ENCODE results near the gene CFAP68.
"Not testable (repeated sequence)": the region's sequence is repeated elsewhere in the genome, so short reads cannot be mapped to it uniquely, and the experiment has no call there.

CFAP68 gene

DNA sequence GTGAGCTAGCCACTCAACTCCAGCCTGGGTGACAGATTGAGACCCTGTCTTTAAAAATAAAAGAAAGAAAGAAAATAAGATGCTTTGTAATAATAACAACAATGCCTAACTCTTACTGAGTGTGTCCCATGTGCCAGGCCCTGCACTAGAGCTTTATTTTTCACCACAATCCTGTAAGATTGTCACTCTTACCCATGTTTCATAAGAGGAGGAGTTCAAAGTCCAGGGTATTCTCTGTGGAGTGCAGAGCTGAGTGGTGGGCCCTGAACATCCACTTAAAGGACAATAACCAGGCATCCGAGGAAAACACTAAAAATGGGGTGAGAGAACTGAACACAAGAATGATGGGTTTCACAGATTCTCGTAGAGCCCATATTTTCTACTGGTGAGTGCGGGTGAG lies 38.4 kb downstream of the CFAP68 start:
- no peak for DNase-seq (ENCODE audit: low read depth in 2 of 2)

DNA sequence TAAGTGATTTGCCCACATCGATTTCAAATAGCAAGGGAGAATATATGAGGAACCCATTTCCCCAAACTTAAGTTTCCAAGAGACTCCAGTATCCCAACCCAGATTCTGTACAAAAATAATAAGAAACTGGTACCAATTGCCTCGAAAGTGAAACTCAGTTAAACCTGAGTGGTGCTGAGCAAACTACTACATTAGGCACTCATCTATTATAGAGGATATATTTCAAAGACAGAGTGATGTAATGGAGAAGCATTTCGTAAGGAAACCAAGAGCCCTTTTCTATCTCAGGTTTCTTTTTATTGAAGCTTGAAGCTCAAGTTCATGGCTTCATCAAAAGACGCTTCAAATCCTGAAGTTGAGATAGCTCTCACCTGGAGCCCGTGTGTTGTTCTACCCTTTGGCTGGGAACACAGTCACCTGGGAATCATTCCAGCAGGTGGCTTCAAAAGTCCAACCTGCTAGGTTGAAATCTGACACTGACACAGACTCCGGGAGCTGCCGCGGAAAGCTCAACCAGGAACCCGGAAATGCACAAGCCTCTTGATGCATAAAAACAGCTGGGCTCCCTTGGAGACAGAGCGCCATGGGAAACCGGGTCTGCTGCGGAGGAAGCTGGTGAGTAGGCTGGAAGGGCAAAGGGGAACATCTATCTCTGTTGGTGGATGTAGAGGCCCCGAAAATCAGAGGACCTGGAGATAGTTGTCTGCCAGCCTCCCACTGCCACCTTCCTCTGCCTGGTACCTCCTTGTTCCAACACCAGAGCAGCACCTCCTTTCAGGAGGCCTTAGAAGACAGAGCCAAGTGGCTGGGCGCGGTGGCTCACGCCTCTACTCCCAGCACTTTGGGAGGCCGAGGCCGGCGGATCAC lies 39.3 kb downstream of the CFAP68 start, which contains the start of gene C11orf52:
TSS of gene C11orf52 (plus strand) at position 524 of the 867 bp plus-strand sequence. CDS start at position 584, 60 bp downstream.
- DNase-seq (ENCODE audit: low read depth in 2 of 2), result no peak

DNA sequence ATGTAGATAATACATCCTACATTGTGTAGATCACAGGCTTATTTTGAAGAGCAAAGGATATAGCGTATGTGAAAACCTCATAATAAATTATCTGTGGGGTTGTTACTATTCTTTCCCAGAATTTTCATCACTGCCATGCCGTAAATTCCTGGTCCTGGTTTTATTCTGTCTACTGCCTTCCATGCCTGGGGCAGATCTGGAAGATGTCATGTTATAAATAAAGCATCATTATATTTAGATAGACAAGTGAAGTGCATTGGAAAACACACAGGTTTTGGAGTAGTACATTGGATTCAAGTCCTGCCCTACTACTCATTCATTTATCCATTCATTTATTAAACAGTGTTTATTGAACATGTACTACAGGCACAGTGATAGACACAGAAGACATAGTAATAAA lies 41.6 kb downstream of the CFAP68 start:
- DNase-seq (ENCODE audit: low read depth in 2 of 2), result no peak

DNA sequence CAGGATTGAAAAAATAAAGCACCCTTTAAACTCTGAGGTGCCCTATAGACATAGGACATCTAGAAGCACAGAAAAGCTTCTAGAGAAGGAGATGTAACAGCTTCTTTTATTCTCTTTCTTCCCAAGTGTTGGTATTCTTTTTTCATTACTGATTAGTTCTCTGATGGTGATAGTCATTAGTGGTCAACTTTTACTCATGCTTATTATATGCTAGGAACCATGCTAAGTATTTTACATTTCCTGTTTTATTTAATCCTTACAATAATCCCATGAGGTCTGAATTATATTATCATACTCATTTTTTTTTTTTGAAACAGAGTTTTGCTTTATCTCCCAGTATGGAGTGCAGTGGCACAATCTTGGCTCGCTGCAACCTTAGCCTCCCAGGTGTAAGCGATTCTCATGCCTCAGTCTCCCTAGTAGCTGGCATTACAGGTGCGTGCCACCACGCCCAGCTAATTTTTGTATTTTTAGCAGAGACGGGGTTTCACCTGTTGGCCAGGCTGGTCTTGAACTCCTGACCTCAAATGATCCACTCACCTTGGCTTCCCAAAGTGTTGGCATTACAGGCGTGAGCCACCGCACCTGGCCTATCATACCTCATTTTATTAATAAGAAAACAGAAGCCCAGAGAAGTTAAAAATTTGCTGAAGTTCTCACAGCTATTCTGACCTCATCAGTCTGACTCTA lies 42.3 kb downstream of the CFAP68 start:
- DNase-seq (ENCODE audit: low read depth in 2 of 2), result no peak

DNA sequence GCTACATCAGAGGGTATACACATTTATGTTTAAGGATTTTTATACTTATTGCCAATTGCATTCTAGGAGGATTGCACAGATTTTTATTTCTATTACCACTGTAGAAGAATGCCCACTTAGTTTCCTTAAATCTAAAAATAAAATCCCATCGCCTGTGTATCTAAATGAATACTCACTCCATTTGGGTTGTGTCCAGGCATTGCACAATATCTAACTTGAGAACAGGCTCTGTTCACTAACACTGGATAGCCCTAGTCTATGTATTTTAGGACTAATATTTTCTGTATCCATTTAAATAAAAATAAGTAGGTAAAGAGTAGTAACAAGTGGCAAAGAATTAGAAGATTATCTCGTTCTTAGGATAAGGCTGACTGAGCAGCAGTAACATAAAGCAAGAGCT lies 43.5 kb downstream of the CFAP68 start:
- no peak for DNase-seq (ENCODE audit: low read depth in 2 of 2)

DNA sequence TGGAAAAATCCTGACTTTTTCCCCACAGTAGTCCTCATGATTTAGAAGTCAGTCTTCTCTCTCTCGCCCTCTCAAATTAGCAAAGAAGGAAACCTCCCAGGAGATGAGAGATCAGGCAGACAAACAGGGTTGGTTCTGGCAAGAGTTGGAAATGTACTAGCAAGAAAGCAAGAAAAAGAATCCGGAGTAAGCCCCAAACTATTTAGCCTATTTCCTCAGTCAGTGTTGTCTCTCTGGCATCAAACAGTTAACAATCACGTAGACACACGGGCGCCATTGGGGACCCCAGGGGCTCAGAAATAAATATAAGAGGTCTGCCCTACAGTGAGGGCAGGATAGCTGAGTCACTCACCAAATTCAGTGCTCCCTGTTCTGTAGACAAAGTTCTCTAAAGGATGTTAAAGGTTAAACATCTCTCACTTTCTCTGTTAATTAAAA lies 44.0 kb downstream of the CFAP68 start:
- no peak for DNase-seq (ENCODE audit: low read depth in 2 of 2)

DNA sequence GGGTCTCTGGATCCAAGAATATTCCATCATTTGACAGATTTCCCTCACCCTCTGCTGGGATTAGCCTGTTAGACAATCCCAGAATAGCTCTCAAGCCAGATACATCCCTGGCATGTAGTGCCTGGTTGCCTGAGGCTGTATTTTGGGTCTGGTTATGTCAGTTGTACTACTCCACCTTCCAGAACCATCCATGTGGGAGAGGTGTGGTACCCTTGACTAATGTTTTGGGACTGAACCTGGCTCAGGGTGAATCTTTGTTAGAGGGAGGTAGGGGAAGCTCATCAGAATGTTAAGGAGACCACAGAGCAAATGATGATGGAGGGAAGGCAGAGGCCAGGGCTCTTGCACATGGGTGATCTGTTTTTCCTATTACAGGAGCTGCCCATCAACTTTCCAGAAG lies 44.6 kb downstream of the CFAP68 start:
- DNase-seq (ENCODE audit: low read depth in 2 of 2), result no peak

DNA sequence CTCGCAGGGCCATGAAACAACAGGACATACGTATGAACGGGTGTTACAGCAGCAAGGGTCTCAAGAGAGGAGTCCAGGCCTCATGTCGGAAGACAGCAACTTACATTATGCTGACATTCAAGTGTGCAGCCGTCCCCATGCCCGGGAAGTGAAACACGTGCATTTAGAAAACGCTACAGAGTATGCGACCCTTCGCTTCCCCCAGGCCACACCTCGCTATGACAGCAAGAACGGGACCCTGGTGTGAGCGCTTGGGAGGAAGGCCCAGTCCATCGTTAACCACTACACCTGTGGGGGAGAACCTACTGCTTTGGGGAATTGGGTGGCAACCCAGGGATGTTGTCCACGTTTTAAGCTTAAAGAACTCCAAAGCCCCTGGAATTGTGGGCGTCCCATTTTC lies 46.6 kb downstream of the CFAP68 start:
- no peak for DNase-seq (ENCODE audit: low read depth in 2 of 2)

DNA sequence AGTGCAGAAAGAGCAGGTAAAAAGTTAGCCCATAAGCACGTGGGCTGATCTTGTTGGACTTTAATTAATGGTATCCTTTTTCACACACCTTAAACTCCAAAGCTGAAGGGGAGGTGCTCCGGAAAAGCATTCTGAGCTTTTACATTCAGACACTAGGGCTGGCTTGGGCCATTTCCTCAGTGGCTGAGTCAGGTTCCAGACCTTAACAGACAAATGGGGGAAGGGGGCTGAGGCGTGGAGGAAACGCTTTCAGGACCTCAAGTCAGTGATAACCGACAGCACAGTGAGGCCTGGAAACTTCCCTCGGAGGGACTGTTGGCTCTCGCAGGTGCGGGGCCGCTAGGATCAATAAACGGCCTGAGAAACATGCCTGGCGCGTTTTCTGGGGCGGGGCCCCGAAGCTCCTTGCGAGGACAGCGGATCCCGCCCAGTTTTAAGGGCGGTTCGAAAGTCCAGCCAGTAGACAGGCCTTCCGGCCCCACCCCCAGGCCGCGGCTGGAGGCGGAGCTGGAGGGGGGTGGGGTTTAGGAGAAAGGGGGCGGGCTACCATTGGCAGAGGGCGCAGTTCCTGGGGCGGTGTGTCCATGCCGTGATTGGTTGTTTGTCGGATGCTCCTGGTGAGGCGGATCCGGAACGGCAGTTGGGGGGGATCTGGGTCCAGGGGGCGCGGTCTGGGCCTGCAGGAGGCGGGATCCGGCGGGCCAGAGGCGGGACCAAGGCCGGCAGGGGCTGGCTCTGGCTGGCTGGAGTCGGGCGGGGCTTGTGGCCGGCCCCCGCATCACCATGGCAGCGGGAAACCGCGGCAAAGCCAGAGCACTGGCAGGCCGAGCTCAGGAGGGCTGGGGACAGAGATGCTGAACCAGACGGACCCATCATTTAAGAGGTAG lies 47.4 kb downstream of the CFAP68 start:
- peak; percentile 85 to 88 for DNase-seq (ENCODE audit: low read depth in 2 of 2)

DNA sequence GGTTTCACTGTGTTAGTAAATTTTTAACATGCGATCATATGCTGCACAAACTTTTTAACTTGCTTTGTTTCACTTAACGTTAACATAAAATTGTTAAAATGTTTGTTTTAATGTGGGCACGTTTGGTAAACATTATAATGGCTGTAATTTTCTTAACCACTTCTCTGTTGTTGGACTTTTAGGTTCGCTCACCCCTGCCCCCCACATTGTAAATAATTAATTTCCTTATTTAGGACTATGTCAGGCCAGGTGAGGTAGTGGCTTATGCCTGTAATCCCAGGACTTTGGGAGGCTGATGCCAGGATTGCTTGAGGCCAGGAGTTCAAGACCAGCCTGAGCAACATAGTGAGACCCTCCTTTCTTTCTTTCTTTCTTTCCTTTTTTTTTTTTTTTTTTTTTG lies 51.1 kb downstream of the CFAP68 start:
- DNase-seq (ENCODE audit: low read depth in 2 of 2), result no peak

DNA sequence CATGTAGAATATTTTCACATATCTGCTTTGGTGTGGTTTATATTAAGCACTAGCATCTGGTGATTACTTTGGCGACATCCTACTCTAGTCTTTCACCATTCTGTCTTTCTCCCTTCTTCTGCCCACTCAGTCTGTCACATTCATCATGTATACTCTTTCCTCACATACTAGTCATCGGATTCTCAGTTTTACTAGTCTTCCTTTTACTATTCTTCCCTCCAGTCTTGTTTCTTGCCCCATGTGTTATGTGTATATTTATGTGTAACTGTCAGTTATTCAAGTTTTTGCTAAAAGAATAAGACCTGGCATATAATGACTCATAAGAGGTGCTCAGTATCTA lies 53.2 kb downstream of the CFAP68 start:
- no peak for DNase-seq (ENCODE audit: low read depth in 2 of 2)

DNA sequence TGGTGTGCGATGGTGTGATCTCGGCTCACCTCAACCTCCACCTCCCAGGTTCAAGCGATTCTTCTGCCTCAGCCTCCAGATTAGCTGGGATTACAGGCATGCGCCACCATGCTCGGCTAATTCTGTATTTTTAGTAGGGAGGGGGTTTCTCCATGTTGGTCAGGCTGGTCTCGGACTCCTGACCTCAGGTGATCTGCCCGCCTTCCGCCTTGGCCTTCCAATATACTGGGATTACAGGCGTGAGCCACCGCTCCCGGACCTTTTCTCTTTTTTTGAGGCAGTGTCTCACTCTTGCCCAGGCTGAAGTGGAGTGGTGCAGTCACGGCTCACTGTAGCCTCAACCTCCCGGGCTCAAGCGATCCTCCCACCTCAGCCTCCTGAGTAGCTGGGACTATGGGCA lies 53.8 kb downstream of the CFAP68 start:
- DNase-seq (ENCODE audit: low read depth in 2 of 2), result not testable (repeated sequence)

DNA sequence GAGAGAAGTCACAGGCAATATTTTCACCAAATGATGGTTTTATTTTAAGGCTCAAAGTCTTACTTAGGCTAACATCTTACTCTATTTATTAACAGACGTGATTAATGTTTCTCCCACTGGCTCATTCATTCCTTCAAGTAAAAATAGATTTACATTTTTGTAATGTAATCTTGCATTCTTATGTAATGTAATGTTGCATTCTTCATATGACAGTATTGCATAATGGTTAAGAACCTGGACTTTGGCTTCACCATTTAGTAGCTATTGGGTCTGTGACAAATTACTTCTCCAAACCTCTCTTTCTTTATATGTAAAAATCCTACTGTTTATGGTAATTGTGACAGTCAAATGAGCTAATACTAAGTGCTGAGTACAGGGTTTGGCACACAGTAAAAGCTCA lies 54.5 kb downstream of the CFAP68 start:
- no peak for DNase-seq (ENCODE audit: low read depth in 2 of 2)

DNA sequence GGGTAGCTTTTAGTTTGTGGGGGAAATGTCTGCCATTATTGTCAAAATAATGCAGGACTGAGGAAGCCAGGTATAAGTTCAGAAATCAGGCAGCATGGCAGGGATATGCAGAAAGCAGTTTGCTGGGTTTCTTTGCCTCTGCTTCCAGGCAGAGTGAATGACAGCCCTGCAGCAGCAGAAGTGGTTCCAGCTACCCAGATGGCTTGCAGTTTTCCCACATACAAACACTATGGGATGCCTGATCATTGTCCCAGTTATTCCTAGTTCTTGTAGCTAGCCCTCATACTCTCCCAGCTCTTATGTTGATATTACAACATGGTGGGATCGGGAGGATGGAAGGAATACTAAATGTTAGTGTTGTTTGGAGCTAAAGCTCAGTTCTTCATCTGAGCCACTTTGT lies 55.0 kb downstream of the CFAP68 start:
- DNase-seq (ENCODE audit: low read depth in 2 of 2), result no peak

Measured in activated CD8-positive, alpha-beta memory T cell treated with anti-CD3 and anti-CD28 coated beads for 4 hours (primary cell).